CD14-positive monocyte (primary cell): ENCODE measurements around the gene SDK1. TPM values are rescaled to one million over a fixed set of nuclear protein-coding genes. Genes with fewer than 3 reads are reported as not detected.

Experiments
- DNase-seq, 3 donors: peaks; one replicate each; pipeline ENCODE4 v3.0.0-alpha.2; 2011 to 2022
- H2AFZ ChIP-seq: 2 replicates; pipeline ENCODE4 v1.6.0; 2012; ENCODE audit warnings: mild to moderate bottlenecking, low read depth, low read length, inconsistent platforms; ENCODE audit not compliant: insufficient read depth, poor library complexity, severe bottlenecking
- H3K27ac ChIP-seq, 2 donors: 1 replicate in 1 of 2; 2 replicates in 1 of 2; pipeline ENCODE4 v1.5.1; 2012 to 2013; ENCODE audit warnings: low read length in 2 of 2, control low read depth in 1 of 2, inconsistent platforms in 1 of 2, low read depth in 1 of 2, mild to moderate bottlenecking in 1 of 2
- H3K27me3 ChIP-seq, 2 donors: one replicate each; pipeline versions ENCODE4 v1.6.0 to v1.6.1; 2011 to 2013; ENCODE audit warnings: low read length in 2 of 2; ENCODE audit not compliant: control insufficient read depth in 2 of 2, insufficient read depth in 2 of 2
- H3K36me3 ChIP-seq, 2 donors: replicated peaks in 1 of 2; 1 replicate in 1 of 2; 2 replicates in 1 of 2; pipeline versions ENCODE4 v1.5.1 to v1.6.1; 2012 to 2013; ENCODE audit warnings: low read length in 2 of 2, control low read depth in 1 of 2, inconsistent platforms in 1 of 2, mild to moderate bottlenecking in 1 of 2; ENCODE audit not compliant: insufficient read depth in 2 of 2, control insufficient read depth in 1 of 2
- H3K4me1 ChIP-seq, 2 donors: 1 replicate in 1 of 2; 2 replicates in 1 of 2; pipeline versions ENCODE4 v1.5.1 to v1.6.1; 2012 to 2013; ENCODE audit warnings: low read length in 2 of 2, control low read depth in 1 of 2, inconsistent platforms in 1 of 2, mild to moderate bottlenecking in 1 of 2, moderate library complexity in 1 of 2; ENCODE audit not compliant: insufficient read depth in 2 of 2, control insufficient read depth in 1 of 2
- H3K4me2 ChIP-seq: replicated peaks from 2 replicates; pipeline ENCODE3; 2012; ENCODE audit warnings: low read length, moderate library complexity, mild to moderate bottlenecking; ENCODE audit not compliant: poor library complexity, severe bottlenecking; ENCODE audit errors: extremely low read depth
- H3K4me3 ChIP-seq, 3 experiments: fragments of 200-600 bp in 1 of 3; sonication (generic) in 1 of 3; replicated peaks in 1 of 3; 1 replicate in 2 of 3; 2 replicates in 1 of 3; pipeline ENCODE4 v1.5.1; 2011 to 2013; ENCODE audit warnings: low read length in 3 of 3, mild to moderate bottlenecking in 3 of 3, control low read depth in 2 of 3, low read depth in 2 of 3, inconsistent platforms in 1 of 3, moderate library complexity in 1 of 3
- H3K79me2 ChIP-seq: 2 replicates; pipeline ENCODE4 v1.6.0; 2012; ENCODE audit warnings: mild to moderate bottlenecking, control low read depth, inconsistent platforms, low read length, moderate library complexity; ENCODE audit not compliant: insufficient read depth
- H3K9ac ChIP-seq: 2 replicates; pipeline ENCODE4 v1.6.0; 2017; ENCODE audit warnings: low read length, mild to moderate bottlenecking; ENCODE audit not compliant: insufficient read depth, poor library complexity, severe bottlenecking
- H3K9me3 ChIP-seq, 2 donors: replicated peaks in 1 of 2; 1 replicate in 1 of 2; 2 replicates in 1 of 2; pipeline versions ENCODE4 v1.5.1 to v1.6.1; 2012 to 2013; ENCODE audit warnings: low read length in 2 of 2, control low read depth in 1 of 2; ENCODE audit not compliant: control insufficient read depth in 1 of 2, insufficient read depth in 1 of 2
- H4K20me1 ChIP-seq: 2 replicates; pipeline ENCODE4 v1.6.0; 2012; ENCODE audit warnings: mild to moderate bottlenecking, low read length, control low read depth, moderate library complexity; ENCODE audit not compliant: insufficient read depth
- H3K27ac Mint-ChIP-seq, 7 donors: one replicate each; pipeline ENCODE4 v1.8.0; 2020; ENCODE audit warnings: mild to moderate bottlenecking in 7 of 7, mixed read lengths in 7 of 7, moderate library complexity in 6 of 7, inconsistent platforms in 2 of 7
- H3K27me3 Mint-ChIP-seq, 3 donors: one replicate each; pipeline ENCODE4 v1.8.0; 2021 to 2022; ENCODE audit warnings: low read depth in 3 of 3, mild to moderate bottlenecking in 3 of 3, mixed read lengths in 3 of 3, moderate library complexity in 3 of 3, inconsistent platforms in 1 of 3
- H3K36me3 Mint-ChIP-seq, 2 donors: one replicate each; pipeline ENCODE4 v1.8.0; 2020; ENCODE audit warnings: mixed read lengths in 2 of 2, inconsistent platforms in 1 of 2, mild to moderate bottlenecking in 1 of 2
- H3K4me1 Mint-ChIP-seq: one replicate; pipeline ENCODE4 v1.8.0; 2020; ENCODE audit warnings: mild to moderate bottlenecking, mixed read lengths
- H3K4me3 Mint-ChIP-seq, 2 donors: one replicate each; pipeline ENCODE4 v1.8.0; 2020; ENCODE audit warnings: mild to moderate bottlenecking in 2 of 2, mixed read lengths in 2 of 2, moderate library complexity in 1 of 2
- H3K9me3 Mint-ChIP-seq, 7 donors: one replicate each; pipeline ENCODE4 v1.8.0; 2020 to 2022; ENCODE audit warnings: mixed read lengths in 7 of 7, mild to moderate bottlenecking in 6 of 7, moderate library complexity in 6 of 7, inconsistent platforms in 2 of 7
- CTCF ChIP-seq: fragments of 200-600 bp; IDR thresholded peaks from one replicate; pipeline ENCODE4 v1.8.0; 2022; ENCODE audit warnings: antibody characterized with exemption, mild to moderate bottlenecking
- WGBS: methylation state at CpG from one replicate; pipeline ENCODE4 v1.1.5; 2013; ENCODE audit warnings: missing lambda C conversion rate; ENCODE audit not compliant: insufficient coverage; 5-methylcytosine and 5-hydroxymethylcytosine counted together
- intact Hi-C, 2 donors: fragments of 100-400 bp; cut with micrococcal nuclease; formaldehyde crosslinking; loops; one replicate each; pipeline versions ENCODE4 v1.15.0 to v1.15.1; 2023
- polyA plus RNA-seq, 3 donors: library from polyadenylated mRNA; depleted of rRNA in 1 of 3; unstranded in 2 of 3; stranded (reverse) in 1 of 3; fragments of 300-500 nt in 2 of 3; fragments of >200 nt in 1 of 3; fragmentation: Illumina TruSeq in 2 of 3; gene quantifications; 1 replicate in 2 of 3; 2 replicates in 1 of 3; pipeline ENCODE4 v1.2.3, GENCODE V29; 2012 to 2021

The SDK1 gene
- polyA plus RNA-seq, 3 donors, result 0.01 TPM; not detected in 2

DNA sequence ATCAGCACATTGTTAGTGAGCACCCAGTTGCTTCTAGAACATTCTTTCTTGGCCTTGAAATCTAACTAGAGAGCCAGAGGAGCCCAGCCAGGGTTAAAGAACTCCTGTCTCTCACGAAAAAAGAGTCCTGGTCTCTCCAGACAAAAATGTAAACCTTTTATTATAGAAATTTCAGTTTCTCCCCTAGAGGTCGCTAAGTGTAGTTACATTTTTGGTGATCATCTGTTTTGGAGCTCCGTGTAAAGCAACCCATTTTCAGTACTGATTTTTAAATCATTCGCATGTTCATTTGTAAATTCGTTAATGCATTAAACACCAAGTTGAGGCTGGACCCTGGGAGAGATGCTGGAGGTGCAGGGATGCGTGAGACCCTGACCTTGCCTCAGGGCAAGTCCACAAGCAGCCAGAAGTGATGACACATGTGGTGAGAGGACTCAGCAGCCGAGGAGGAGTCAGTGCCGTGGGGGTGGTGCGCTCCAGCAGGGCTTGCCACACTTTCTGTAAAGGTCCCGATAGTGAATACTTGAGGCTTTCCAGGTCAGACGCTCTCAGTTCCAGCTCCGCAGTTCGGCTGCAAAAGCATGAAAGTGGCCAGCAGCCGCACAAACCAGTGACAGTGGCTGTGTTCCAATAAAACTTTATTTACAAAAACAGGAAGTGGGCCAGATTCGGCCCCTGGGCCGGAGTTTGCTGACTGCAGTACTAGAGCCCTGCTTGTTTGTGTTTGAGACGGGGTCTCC lies 802.5 kb downstream of the SDK1 start:
- no peak overlapping the region for H3K27ac Mint-ChIP-seq
- no peaks in the 10 kb centered on the region for H3K27me3 ChIP-seq
- no peak overlapping the region for H3K27ac ChIP-seq
- no peak overlapping the region for H3K4me2 ChIP-seq
- no peaks in the 10 kb centered on the region for H3K79me2 ChIP-seq
- H3K9ac ChIP-seq, result no peak overlapping the region
- no peak for DNase-seq
- no peaks in the 10 kb centered on the region for H3K36me3 Mint-ChIP-seq
- H3K9me3 ChIP-seq, result no peaks in the 10 kb centered on the region
- intact Hi-C loops, result no loop called here
- no peak overlapping the region for H3K4me3 ChIP-seq
- H3K9me3 Mint-ChIP-seq, result peaks cover 0 to 3% (median 0%) of the 10 kb centered on the region in 7 donors
- no peaks in the 10 kb centered on the region for H3K36me3 ChIP-seq
- no peak overlapping the region for H2AFZ ChIP-seq
- H4K20me1 ChIP-seq, result no peaks in the 10 kb centered on the region
- 91% methylated on average over 16 of the region's 17 CpGs for whole genome bisulfite sequencing
- H3K4me3 Mint-ChIP-seq, result no peak overlapping the region
- H3K4me1 ChIP-seq, result no peaks in the 10 kb centered on the region
- peaks cover 2 to 3% (median 3%) of the 10 kb centered on the region in 3 donors for H3K27me3 Mint-ChIP-seq
- TF ChIP-seq CTCF, result no peak
- H3K4me1 Mint-ChIP-seq, result peaks cover under 1% of the 10 kb centered on the region

DNA sequence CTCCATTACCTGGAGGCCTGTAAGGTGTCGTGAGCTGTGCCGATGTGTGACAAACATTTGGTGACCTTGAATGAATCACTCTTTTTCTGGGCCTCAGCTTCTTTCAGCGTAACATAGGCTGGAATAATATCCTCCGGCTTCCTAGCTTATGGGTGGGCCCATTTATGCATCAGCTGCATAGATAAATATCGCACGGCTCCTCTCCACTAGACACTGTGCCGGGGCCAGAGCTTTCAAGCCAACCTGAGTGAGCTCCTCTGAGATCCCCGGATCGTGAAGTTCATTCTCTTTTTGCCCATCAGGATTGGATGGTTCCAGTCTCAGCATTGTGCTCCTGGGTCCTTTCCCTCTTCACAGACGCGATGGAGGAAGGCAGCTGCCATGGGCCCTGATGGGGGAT lies 806.8 kb downstream of the SDK1 start:
- Histone ChIP-seq H2AFZ (no peak overlapping the region), H4K20me1 (no peaks in the 10 kb centered on the region), H3K79me2 (no peaks in the 10 kb centered on the region), H3K9me3 (no peaks in the 10 kb centered on the region), H3K36me3 (no peaks in the 10 kb centered on the region), H3K9ac (no peak overlapping the region), H3K27ac (no peak overlapping the region), H3K4me1 (peaks cover 0 to 8% of the 10 kb centered on the region in 2 donors), H3K4me2 (no peak overlapping the region), H3K27me3 (no peaks in the 10 kb centered on the region), H3K4me3 (no peak overlapping the region)
- H3K27ac Mint-ChIP-seq, result no peak overlapping the region
- H3K4me3 Mint-ChIP-seq, result no peak overlapping the region
- no peaks in the 10 kb centered on the region for H3K36me3 Mint-ChIP-seq
- peaks cover 14% of the 10 kb centered on the region for H3K4me1 Mint-ChIP-seq
- peaks cover 0 to 6% (median 0%) of the 10 kb centered on the region in 7 donors for H3K9me3 Mint-ChIP-seq
- 95% methylated on average over 9 of the region's 11 CpGs for WGBS
- intact Hi-C loops, result no loop called here
- H3K27me3 Mint-ChIP-seq, result peaks cover 0 to 3% (median 2%) of the 10 kb centered on the region in 3 donors
- no peak for TF ChIP-seq CTCF
- DNase-seq, result no peak
